ENCODE results near the gene FAXC. TPM values are rescaled to one million over a fixed set of nuclear protein-coding genes. Genes with fewer than 3 reads are reported as not detected.

FAXC gene
- total RNA-seq, 1 experiment from 2014 or later: 12.9 TPM

DNA sequence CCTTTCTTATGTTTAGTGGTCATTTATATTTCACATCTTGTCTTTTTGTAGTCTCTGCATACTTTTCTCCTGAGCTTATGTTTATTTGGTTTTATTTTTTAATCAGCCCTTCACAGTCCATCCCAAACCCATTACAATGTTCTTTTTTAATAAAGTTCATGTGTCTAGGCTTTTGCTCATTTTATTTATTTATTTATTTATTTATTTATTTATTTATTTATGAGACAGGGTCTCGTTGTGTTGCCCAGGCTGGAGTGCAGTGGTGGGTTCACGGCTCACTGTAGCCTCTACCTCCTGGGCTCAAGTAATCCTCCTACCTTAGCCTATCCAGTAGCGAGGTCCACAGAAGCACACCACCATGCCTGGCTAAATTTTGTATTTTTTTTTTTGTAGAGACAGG, 41.4 kb upstream of the FAXC start:
- ChIA-PET CTCF (no interaction called here), POLR2A (no interaction called here)
- ATAC-seq (no peak), DNase-seq (ENCODE audit: low spot score) (no peak)
- no peak overlapping the region for H3K4me3 Mint-ChIP-seq
- no peaks in the 10 kb centered on the region for H3K36me3 Mint-ChIP-seq
- no peaks in the 10 kb centered on the region for H3K27me3 Mint-ChIP-seq (ENCODE audit: low read depth)
- no peak overlapping the region for H3K27ac Mint-ChIP-seq
- H3K9me3 Mint-ChIP-seq: no peaks in the 10 kb centered on the region
- no peak for TF ChIP-seq ATF2 (CRISPR knock-in tag; IDR thresholded peaks at IDR 0.05; ENCODE audit: borderline replicate concordance, low read depth)
- TF ChIP-seq, protein P1, sequence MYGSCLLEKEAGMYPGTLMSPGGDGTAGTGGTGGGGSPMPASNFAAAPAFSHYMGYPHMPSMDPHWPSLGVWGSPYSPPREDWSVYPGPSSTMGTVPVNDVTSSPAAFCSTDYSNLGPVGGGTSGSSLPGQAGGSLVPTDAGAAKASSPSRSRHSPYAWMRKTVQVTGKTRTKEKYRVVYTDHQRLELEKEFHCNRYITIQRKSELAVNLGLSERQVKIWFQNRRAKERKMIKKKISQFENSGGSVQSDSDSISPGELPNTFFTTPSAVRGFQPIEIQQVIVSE (CRISPR knock-in tag; IDR thresholded peaks at IDR 0.05; ENCODE audit: borderline replicate concordance): no peak
- TF ChIP-seq EMX1 (CRISPR knock-in tag; IDR thresholded peaks at IDR 0.05): no peak
- no peak for TF ChIP-seq OVOL2 (CRISPR knock-in tag; IDR thresholded peaks at IDR 0.05; ENCODE audit: borderline replicate concordance)
- TF ChIP-seq ZNF281 (CRISPR knock-in tag; IDR thresholded peaks at IDR 0.05): no peak
- TF ChIP-seq MYBL2 (CRISPR knock-in tag; IDR thresholded peaks at IDR 0.05): no peak
- TF ChIP-seq ETV6 (CRISPR knock-in tag; IDR thresholded peaks at IDR 0.05): no peak
- TF ChIP-seq ATF3 (CRISPR knock-in tag; conservative IDR thresholded peaks at IDR 0.05): no peak
- no peak for TF ChIP-seq SMAD4 (CRISPR knock-in tag; IDR thresholded peaks at IDR 0.05)
- no peak for TF ChIP-seq NFYB (CRISPR knock-in tag; conservative IDR thresholded peaks at IDR 0.05; ENCODE audit: low read depth)
- TF ChIP-seq ZNF138 (CRISPR knock-in tag; conservative IDR thresholded peaks at IDR 0.05): no peak
- no peak for TF ChIP-seq ZNF263 (CRISPR knock-in tag; IDR thresholded peaks at IDR 0.05; ENCODE audit: low read depth)
- TF ChIP-seq, protein P2, sequence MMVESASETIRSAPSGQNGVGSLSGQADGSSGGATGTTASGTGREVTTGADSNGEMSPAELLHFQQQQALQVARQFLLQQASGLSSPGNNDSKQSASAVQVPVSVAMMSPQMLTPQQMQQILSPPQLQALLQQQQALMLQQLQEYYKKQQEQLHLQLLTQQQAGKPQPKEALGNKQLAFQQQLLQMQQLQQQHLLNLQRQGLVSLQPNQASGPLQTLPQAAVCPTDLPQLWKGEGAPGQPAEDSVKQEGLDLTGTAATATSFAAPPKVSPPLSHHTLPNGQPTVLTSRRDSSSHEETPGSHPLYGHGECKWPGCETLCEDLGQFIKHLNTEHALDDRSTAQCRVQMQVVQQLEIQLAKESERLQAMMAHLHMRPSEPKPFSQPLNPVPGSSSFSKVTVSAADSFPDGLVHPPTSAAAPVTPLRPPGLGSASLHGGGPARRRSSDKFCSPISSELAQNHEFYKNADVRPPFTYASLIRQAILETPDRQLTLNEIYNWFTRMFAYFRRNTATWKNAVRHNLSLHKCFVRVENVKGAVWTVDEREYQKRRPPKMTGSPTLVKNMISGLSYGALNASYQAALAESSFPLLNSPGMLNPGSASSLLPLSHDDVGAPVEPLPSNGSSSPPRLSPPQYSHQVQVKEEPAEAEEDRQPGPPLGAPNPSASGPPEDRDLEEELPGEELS (CRISPR knock-in tag; IDR thresholded peaks at IDR 0.05): no peak
- TF ChIP-seq RORB (CRISPR knock-in tag; IDR thresholded peaks at IDR 0.05): no peak
- no peak for TF ChIP-seq FOXP1 (CRISPR knock-in tag; IDR thresholded peaks at IDR 0.05; ENCODE audit: borderline replicate concordance)
- no peak for TF ChIP-seq ZNF671 (CRISPR knock-in tag; IDR thresholded peaks at IDR 0.05)
- H3K4me1 Mint-ChIP-seq: peaks cover 7% of the 10 kb centered on the region

GRCh38 chr6:99384507-99384906, 35.0 kb upstream of the FAXC start:
- no peaks in the 10 kb centered on the region for H3K36me3 Mint-ChIP-seq
- no peak overlapping the region for H3K4me3 Mint-ChIP-seq
- no peaks in the 10 kb centered on the region for H3K27me3 Mint-ChIP-seq (ENCODE audit: low read depth)
- ChIA-PET CTCF (interaction anchor here (1.1 to 1.3 kb wide), 2 partner anchors 9 to 54 kb away, joined by 3 to 5 read pairs; partner anchors contain the start of gene COQ3), POLR2A (no interaction called here)
- DNase-seq (ENCODE audit: low spot score) (no peak), ATAC-seq (no peak)
- H3K4me1 Mint-ChIP-seq: no peaks in the 10 kb centered on the region
- H3K9me3 Mint-ChIP-seq: no peaks in the 10 kb centered on the region
- no peak overlapping the region for H3K27ac Mint-ChIP-seq
- TF ChIP-seq, protein P3, sequence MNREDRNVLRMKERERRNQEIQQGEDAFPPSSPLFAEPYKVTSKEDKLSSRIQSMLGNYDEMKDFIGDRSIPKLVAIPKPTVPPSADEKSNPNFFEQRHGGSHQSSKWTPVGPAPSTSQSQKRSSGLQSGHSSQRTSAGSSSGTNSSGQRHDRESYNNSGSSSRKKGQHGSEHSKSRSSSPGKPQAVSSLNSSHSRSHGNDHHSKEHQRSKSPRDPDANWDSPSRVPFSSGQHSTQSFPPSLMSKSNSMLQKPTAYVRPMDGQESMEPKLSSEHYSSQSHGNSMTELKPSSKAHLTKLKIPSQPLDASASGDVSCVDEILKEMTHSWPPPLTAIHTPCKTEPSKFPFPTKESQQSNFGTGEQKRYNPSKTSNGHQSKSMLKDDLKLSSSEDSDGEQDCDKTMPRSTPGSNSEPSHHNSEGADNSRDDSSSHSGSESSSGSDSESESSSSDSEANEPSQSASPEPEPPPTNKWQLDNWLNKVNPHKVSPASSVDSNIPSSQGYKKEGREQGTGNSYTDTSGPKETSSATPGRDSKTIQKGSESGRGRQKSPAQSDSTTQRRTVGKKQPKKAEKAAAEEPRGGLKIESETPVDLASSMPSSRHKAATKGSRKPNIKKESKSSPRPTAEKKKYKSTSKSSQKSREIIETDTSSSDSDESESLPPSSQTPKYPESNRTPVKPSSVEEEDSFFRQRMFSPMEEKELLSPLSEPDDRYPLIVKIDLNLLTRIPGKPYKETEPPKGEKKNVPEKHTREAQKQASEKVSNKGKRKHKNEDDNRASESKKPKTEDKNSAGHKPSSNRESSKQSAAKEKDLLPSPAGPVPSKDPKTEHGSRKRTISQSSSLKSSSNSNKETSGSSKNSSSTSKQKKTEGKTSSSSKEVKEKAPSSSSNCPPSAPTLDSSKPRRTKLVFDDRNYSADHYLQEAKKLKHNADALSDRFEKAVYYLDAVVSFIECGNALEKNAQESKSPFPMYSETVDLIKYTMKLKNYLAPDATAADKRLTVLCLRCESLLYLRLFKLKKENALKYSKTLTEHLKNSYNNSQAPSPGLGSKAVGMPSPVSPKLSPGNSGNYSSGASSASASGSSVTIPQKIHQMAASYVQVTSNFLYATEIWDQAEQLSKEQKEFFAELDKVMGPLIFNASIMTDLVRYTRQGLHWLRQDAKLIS (CRISPR knock-in tag; IDR thresholded peaks at IDR 0.05; ENCODE audit: borderline replicate concordance): no peak
- TF ChIP-seq SP1 (CRISPR knock-in tag; conservative IDR thresholded peaks at IDR 0.05) (no peak), ATF1 (CRISPR knock-in tag; IDR thresholded peaks at IDR 0.05) (no peak), FOXK1 (CRISPR knock-in tag; IDR thresholded peaks at IDR 0.05) (no peak), ZNF263 (CRISPR knock-in tag; IDR thresholded peaks at IDR 0.05; ENCODE audit: low read depth) (no peak), RORB (CRISPR knock-in tag; IDR thresholded peaks at IDR 0.05) (no peak), SOX15 (CRISPR knock-in tag; IDR thresholded peaks at IDR 0.05) (no peak), ZNF232 (CRISPR knock-in tag; IDR thresholded peaks at IDR 0.05) (no peak), CREM (CRISPR knock-in tag; IDR thresholded peaks at IDR 0.05) (no peak), TCF7 (CRISPR knock-in tag; IDR thresholded peaks at IDR 0.05; ENCODE audit: low read depth) (no peak), CBFB (CRISPR knock-in tag; IDR thresholded peaks at IDR 0.05; ENCODE audit: low read depth) (no peak)
- TF ChIP-seq, protein P1 (CRISPR knock-in tag; IDR thresholded peaks at IDR 0.05; ENCODE audit: borderline replicate concordance): no peak
